Neutrophil (primary cell): ENCODE results near the gene CLEC2L.

Source experiments
- H3K27ac ChIP-seq: fragments of 200-600 bp; sonication (generic); 2 replicates; pipeline ENCODE4 v1.5.1; 2016; ENCODE audit warnings: mild to moderate bottlenecking, moderate library complexity
- H3K27me3 ChIP-seq: fragments of 200-600 bp; sonication (generic); 2 replicates; pipeline ENCODE4 v1.6.0; 2016; ENCODE audit warnings: mild to moderate bottlenecking
- H3K36me3 ChIP-seq: fragments of 200-600 bp; sonication (generic); 2 replicates; pipeline ENCODE4 v1.5.1; 2017
- H3K4me1 ChIP-seq, 2 experiments: fragments of 200-600 bp in 1 of 2; sonication (generic) in 1 of 2; 1 replicate in 1 of 2; 2 replicates in 1 of 2; pipeline versions ENCODE4 v1.5.1 to v1.6.1; 2013 to 2016; ENCODE audit warnings: low read depth in 1 of 2, low read length in 1 of 2, mild to moderate bottlenecking in 1 of 2, moderate library complexity in 1 of 2; ENCODE audit not compliant: control insufficient read depth in 1 of 2, insufficient read depth in 1 of 2
- H3K4me3 ChIP-seq, 2 experiments: fragments of 200-600 bp in 1 of 2; sonication (generic) in 1 of 2; 1 replicate in 1 of 2; 2 replicates in 1 of 2; pipeline ENCODE4 v1.5.1; 2013 to 2016; ENCODE audit warnings: low read depth in 1 of 2, low read length in 1 of 2, mild to moderate bottlenecking in 1 of 2, moderate library complexity in 1 of 2
- H3K9me3 ChIP-seq: fragments of 200-600 bp; sonication (generic); 2 replicates; pipeline ENCODE4 v1.5.1; 2016
- TF ChIP-seq, protein P1 (sequence below): fragments of 200-600 bp; sonication (generic); IDR thresholded peaks from 2 replicates; pipeline ENCODE4 v1.5.1; 2016; ENCODE audit warnings: antibody characterized with exemption

Gene CLEC2L

DNA sequence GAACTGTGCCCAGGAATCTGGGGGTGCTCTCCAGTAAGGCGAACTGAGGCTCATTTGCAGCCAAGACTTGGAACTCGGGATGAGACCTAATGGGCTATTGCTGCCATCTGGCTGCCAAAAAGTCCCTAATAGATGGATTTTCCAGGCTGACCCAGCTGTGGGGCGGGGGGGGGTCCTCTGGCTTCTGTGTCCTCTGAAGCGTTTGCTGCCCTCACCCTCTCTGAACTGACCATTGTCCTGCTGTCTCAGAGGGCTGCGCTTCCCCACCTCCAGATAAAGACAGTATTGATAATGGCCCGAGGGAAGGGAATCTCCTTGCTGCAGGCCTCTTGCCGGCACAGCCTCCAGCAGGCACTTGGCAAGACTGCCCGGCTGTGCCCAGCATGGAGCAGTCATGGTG lies 46.6 kb downstream of the CLEC2L start:
- Histone ChIP-seq H3K4me3 (no peak overlapping the region), H3K27me3 (no peaks in the 10 kb centered on the region), H3K27ac (peak overlapping the region; percentile 9), H3K4me1 (peaks cover 22% of the 10 kb centered on the region in 2 experiments), H3K36me3 (peaks cover 79% of the 10 kb centered on the region), H3K9me3 (no peaks in the 10 kb centered on the region)
- TF ChIP-seq, protein P1, sequence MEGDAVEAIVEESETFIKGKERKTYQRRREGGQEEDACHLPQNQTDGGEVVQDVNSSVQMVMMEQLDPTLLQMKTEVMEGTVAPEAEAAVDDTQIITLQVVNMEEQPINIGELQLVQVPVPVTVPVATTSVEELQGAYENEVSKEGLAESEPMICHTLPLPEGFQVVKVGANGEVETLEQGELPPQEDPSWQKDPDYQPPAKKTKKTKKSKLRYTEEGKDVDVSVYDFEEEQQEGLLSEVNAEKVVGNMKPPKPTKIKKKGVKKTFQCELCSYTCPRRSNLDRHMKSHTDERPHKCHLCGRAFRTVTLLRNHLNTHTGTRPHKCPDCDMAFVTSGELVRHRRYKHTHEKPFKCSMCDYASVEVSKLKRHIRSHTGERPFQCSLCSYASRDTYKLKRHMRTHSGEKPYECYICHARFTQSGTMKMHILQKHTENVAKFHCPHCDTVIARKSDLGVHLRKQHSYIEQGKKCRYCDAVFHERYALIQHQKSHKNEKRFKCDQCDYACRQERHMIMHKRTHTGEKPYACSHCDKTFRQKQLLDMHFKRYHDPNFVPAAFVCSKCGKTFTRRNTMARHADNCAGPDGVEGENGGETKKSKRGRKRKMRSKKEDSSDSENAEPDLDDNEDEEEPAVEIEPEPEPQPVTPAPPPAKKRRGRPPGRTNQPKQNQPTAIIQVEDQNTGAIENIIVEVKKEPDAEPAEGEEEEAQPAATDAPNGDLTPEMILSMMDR, result no peak

DNA sequence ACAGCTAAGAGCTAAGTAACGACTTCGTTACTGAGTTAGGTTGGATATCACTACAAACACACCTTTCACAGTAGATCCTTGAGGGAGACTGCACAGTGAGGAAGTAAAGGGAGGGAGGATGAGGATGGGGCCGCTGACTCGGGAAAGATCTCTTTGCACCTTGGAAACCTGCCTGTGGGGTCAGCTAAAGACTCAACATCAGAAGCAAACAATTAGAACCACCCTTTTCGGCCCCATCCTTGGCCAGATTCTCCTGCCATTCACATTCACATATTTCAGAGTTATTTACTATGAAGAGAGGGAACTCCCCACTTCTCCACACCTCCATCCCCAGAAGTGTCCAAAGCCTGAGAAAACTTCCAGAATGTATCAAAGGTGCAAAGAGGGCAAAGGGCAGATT lies 47.1 kb downstream of the CLEC2L start:
- H3K27me3 ChIP-seq, result no peaks in the 10 kb centered on the region
- H3K9me3 ChIP-seq, result no peaks in the 10 kb centered on the region
- TF ChIP-seq, protein P1, result no peak
- H3K27ac ChIP-seq, result peak overlapping the region; percentile 22
- peaks cover 84% of the 10 kb centered on the region for H3K36me3 ChIP-seq
- H3K4me3 ChIP-seq, result no peak overlapping the region
- H3K4me1 ChIP-seq, result peaks cover 21 to 22% of the 10 kb centered on the region in 2 experiments

DNA sequence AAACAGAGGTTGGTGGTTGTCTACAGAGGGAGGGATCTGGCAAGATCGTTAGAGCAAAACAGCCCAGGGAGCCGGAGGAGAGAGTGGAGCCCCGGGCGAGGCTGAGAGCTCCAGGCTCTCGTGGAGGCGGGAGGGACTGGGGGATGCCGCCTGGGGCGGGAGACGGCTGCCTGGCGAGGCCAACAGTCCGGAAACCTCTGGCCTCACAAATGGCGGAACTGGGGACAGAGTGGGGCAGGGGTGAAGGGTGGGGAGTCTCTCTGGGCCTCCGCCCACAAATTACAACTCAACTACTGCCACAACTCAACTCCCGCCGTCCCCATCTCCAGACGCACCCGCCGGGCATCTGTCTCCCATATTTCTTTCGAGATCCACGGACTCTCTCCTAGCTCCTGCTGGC lies 47.7 kb downstream of the CLEC2L start:
- Histone ChIP-seq H3K27me3 (no peaks in the 10 kb centered on the region), H3K27ac (peak overlapping the region; percentile 22), H3K36me3 (peaks cover 90% of the 10 kb centered on the region), H3K4me3 (no peak overlapping the region), H3K4me1 (peaks cover 21 to 22% of the 10 kb centered on the region in 2 experiments), H3K9me3 (no peaks in the 10 kb centered on the region)
- TF ChIP-seq, protein P1, result no peak

DNA sequence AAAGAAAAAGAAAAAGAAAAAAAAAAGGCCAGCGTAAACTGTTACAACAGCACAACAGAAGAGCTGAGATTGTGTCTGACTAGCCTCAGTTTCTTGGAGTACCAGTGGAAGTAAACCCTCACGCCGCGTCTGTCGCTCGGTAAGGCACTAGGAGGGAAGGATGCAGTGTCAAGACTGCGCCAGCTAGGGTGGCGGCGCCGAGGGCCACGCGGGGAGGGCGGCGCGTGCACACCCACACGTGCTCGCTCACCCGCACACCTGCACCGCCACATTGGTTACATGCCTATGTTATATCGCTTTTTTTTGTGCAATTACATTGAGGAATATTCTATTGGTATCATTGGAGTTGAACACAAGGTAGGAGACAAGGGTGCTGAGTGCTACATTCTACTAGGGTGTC lies 48.2 kb downstream of the CLEC2L start:
- Histone ChIP-seq H3K27me3 (no peaks in the 10 kb centered on the region), H3K36me3 (peaks cover 92% of the 10 kb centered on the region), H3K4me1 (peaks cover 21 to 22% of the 10 kb centered on the region in 2 experiments), H3K9me3 (no peaks in the 10 kb centered on the region), H3K27ac (no peak overlapping the region), H3K4me3 (no peak overlapping the region)
- TF ChIP-seq, protein P1, result no peak

DNA sequence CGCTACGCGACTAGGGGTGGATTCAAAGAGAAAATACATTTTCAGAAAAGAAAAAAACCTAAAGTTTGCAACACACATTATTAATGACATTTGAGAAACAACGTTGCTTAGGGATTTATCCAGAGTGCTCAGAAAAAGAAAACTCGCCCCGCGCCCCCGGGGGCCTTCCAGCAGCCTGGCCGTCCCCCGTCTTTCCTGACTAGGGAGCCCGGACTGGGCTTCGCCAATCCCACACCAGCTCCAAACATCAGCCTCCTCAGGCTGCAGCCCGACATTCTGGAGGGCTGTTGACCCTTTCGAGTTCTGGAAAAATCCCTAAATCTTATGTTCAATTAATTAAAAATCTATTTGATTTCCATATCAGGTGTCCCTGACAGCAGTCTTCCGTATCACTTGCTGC lies 48.6 kb downstream of the CLEC2L start:
- no peaks in the 10 kb centered on the region for H3K27me3 ChIP-seq
- H3K4me3 ChIP-seq, result no peak overlapping the region
- H3K9me3 ChIP-seq, result no peaks in the 10 kb centered on the region
- peaks cover 90% of the 10 kb centered on the region for H3K36me3 ChIP-seq
- no peak overlapping the region for H3K27ac ChIP-seq
- H3K4me1 ChIP-seq, result peaks cover 21 to 22% of the 10 kb centered on the region in 2 experiments
- TF ChIP-seq, protein P1, result no peak
